GM21360 (cell line): Measurements from ENCODE around the gene COL23A1.
"Not testable (repeated sequence)": the region's sequence is repeated elsewhere in the genome, so short reads cannot be mapped to it uniquely, and the experiment has no call there.

Source experiments
- ATAC-seq: cut with Tn5 transposase; IDR thresholded peaks from one replicate; pipeline ENCODE4 v1.9.1; 2021; ENCODE audit warnings: mild to moderate bottlenecking, moderate library complexity; ENCODE audit not compliant: unreplicated experiment

The COL23A1 gene

GRCh38 chr5:178511172-178511571 is 79.0 kb downstream of the COL23A1 start:
- no peak for ATAC-seq

DNA sequence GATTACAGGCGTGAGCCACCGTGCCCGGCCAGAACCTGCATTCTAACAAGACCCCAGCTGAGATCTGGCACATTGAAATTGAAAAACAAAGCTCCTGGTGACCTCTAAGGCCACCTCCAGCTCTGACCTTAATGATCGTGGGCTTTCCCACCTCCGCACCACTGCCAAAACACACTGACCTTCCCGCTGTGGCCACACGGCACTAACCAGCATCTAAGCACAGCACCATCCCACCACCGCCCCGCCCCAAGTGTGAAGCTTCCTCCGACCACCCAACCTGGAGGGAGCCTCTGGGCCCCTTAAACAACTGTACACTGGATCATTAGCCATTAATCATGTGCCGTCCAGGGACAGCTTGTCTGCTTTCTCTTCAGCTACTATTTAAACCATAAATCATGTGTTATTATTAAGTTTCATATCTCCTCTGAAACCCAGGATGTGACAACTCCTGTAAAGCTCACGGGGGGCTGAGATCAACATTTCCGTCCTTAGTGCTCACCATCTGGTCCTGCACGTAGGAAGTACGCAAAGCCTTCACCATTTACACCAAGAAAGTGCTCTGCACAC is 80.6 kb downstream of the COL23A1 start:
- ATAC-seq = no peak

DNA sequence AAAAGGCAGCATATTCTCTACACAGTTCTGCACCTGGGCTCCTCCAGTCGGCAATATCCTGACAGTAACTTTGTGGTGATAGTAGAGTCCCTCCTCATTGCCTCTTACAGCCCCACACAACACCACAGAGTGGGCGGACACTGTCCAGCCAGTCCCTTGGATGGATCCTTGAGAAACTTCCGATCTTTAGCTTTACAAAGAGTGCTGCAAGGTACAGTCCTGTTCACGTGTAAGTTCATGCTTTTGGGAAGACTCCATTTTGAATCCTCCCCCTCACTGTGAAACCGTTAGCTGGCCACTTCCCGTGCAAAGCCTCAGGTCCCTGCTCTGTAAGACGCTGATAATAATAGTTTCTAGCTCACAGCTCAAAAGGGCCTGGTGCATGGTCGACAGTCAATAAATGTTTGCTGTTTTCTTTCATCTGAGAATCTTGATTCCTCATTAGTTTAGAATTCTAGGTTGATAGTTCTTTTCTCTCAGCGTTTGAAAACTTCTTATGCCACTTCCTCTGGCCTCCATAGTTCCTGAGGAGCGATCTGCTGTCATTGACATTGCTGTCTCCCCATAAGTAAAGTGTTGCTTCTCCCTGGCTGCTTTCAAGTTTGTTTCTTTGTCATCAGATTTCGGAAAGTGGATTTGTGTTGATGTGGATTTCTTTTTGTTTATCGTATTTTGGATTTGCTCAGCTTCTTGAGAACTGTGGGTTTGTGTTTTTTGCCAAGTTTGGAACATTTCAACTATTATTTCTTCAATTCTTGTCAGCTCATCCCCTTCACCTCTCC is 82.9 kb downstream of the COL23A1 start:
- ATAC-seq = no peak

DNA sequence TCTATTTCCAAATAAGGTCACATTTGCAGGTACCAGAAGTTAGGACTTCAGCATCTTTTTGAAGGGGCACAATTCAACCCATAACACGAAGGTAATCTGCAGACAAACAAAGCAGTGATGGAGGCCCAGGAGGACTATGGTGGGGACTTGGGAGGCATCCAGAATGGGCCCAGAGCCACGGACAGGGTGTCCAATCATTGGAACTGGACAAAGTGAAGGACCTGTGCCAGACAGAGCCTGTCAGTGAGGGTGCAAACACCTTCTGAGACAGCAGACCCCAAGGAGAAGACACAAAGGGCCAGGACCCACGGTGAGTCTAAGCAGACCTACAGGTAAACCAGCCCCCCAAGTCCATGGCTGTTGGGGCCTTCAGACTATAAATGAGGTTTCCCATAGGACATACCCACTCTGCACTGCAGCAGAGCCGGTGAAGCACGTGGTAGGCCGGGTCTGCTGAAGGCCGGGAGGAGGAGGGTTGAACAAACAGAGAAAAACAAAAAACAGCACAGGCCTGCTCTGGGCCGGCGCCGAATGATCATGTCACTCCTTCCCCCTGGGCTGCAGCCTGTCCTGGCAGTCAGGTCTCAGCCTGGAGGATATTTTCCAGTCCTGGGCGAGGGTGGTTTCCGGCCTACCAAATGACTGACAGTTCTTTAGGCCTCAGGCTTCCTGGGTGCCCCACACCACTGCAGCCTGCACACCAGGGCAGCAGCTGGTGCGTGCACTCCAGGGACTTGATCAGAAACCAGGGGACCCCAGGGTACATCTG is 84.4 kb downstream of the COL23A1 start:
- no peak for ATAC-seq

DNA sequence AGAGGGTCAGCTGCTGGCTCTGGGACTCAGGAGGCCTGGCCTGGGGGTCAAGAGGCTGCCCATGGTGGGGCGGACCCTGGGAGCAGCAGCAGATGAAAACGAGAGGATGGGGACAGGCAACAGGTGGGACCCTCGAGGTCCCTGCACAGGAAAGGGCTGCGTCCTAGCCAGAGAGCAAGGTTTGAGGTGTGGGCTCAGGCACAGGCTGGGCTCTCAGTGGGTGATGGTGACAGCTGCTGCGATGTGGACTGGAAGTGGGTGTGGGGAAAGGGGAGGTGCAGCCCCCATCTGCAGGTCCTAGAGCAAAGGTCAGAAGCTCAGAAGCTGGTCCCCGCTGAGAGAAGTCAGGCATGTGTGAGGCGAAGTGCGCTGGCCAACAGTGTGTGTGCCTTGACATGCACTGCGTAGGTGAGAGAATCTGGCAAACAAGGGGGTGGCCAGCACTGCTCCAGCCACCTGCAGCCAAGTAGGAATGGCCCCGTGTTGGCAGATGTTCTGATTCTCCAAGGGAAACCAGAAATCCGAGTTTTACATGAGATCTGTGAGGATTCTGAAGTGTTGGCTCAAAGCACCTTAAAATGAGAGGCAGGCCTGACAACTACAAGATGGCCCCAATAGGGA is 85.7 kb downstream of the COL23A1 start:
- no peak for ATAC-seq

GRCh38 chr5:178502401-178503100 is 87.6 kb downstream of the COL23A1 start:
- no peak for ATAC-seq

DNA sequence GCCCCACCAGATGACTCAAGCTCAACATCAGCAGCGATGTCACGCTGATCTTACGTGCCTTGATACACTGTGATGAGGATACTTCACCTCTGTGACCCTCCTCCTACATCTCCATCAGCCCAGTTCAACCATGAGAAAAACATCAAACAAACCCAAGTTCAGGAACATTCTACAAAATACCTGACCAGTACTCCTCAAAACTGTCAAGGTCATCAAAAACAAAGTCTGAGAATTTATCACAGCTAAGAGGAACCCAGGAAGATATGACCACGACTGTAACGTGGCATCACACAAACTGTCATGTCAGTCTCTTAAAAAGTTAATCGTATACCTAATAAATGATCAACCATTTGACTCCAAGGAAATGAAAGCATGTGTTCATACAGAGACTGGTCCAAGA is 90.8 kb downstream of the COL23A1 start:
- ATAC-seq = no peak

- no peak for ATAC-seq
These were observed 93.6 kb downstream of the COL23A1 start for GRCh38 chr5:178496642-178497041.

GRCh38 chr5:178496214-178496613 is 94.0 kb downstream of the COL23A1 start:
- no peak for ATAC-seq

DNA sequence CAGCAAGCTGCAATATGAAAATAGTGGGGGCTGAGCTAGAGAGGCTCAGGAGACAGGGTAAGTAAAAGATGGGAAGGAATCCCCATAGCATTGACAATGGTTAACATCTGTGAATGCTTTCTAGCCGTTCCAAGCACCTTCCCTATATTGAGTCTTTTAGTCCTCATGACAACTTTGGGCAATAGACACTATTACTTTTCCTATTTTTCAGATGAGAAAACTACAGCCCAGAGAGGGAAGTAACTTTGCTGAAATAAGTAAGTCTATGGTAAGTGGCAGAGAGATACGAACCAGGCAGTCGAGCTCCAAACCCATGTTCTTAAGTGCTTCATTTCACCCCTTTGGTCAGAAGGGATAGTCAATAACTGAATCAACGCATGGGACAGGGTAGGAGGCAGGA is 94.5 kb downstream of the COL23A1 start:
- no peak for ATAC-seq

- no peak for ATAC-seq
These were observed 97.9 kb downstream of the COL23A1 start for GRCh38 chr5:178492278-178492677.

DNA sequence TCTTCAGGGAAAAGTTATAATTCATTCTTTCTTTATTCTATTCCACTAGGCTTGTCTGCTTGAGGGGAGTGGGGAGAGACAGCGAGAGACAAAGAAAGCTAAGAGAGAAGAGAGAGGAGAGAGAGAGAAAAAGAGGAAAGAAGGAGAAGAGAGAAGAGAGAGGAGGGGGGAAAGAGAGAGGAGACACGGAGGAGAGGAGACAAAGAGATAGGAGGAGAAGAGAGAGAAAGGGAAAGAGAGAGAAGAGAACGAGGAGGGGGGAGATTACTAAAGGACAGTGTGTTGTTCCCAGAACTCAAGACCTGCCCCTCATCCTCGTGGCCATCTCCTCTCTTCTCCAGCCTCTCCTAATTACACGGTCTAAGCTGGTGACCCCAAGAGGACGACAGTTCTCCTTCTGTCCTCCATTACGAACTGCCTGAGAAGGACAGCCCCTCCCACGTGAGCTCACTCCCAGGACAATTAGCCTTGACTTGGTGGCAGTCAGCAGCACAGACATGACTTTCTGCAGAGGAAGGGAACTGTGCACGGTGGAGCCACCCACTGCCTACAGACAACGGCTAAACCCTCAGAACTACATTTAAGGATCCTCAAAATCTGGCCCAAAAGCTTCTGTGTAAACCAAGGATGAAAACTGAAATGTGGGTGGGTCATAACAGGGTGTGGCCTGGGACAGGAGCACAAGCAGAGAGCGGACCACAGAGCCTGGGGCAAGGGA is 99.1 kb downstream of the COL23A1 start:
- ATAC-seq = no peak

- ATAC-seq = no peak
These were observed 100.8 kb downstream of the COL23A1 start for GRCh38 chr5:178489271-178489976.

DNA sequence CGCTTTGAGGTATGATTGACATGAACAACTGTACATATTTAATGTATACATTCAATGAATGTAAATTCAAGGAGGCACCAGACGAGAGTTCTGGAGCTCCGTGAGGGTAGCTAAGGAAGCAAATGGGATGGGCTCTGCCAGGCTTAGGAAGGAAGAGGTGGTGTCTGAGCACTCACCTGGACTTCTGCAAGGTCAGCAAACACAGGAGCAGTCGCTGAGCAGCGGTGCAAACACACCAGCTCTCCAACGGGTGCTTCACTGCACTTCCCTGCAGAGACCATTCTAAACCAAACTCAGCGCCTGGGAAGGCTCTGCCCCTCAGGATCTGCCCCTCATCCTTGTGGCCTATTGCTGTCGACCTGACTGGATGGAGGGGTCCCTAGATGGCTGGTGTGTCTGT is 101.5 kb downstream of the COL23A1 start:
- no peak for ATAC-seq

GRCh38 chr5:178487911-178488600 is 102.1 kb downstream of the COL23A1 start:
- no peak for ATAC-seq

DNA sequence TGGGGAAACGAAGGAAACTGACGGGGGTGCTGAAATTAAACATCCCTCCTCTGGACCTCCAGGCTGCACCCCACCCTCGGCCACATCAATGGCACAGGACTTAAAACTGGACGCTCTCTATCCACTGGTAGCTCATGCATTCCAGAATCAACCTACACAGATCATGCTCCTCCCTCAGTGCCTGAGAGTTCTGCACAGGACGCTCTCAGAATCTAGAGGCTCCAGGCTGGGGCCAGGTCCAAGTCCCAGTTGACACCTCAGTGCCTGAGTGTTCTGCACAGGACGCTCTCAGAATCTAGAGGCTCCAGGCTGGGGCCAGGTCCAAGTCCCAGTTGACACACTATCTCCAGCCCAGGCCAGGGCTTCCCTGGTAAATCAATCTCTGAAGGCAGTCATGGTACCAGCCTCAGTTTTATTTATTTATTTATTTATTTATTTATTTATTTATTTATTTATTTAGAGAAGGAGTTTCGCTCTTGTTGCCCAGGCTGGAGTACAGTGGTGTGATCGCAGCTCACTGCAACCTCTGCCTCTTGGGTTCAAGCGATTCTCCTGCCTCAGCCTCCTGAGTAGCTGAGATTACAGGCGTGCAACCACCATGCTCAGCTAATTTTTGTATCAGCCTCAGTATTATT is 103.2 kb downstream of the COL23A1 start:
- not testable (repeated sequence) for ATAC-seq

DNA sequence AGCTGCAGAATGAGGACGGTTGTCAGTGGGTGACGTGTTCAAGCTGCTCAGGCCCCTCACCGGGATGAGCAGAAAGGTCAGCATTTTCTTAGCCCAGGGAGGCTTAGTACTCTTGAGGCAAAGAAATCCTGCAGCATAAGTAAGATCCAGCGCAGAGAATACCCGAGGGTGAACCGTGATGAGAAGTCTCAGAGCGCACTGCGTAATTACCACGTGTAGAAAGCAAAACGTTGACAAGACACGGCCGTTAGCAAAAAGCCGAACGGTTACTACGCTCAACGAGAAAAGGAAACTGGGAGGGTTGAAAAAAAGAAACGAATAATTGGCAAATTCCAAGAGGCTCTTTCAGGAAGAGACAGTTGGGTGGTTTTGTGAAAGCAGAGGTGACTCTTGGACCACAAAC is 104.0 kb downstream of the COL23A1 start:
- ATAC-seq = no peak

DNA sequence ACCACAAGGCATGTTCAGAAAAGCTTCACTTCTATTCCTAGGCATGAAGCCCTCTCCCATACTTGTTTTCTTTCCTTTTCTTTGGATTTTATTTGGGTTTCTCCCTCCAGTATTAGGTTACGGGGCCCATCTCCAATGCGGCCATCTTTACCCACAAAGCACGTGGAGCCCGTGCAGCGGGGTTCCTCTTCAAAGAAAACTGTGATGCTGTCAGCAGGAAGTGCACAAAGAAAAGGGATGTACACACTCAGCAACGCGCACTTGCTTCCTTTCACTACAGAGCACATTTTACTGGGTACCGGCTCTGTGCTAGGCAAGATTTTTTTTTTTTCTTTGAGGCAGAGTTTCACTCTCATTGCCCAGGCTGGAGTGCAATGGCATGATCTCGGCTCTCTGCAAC is 106.6 kb downstream of the COL23A1 start:
- no peak for ATAC-seq

DNA sequence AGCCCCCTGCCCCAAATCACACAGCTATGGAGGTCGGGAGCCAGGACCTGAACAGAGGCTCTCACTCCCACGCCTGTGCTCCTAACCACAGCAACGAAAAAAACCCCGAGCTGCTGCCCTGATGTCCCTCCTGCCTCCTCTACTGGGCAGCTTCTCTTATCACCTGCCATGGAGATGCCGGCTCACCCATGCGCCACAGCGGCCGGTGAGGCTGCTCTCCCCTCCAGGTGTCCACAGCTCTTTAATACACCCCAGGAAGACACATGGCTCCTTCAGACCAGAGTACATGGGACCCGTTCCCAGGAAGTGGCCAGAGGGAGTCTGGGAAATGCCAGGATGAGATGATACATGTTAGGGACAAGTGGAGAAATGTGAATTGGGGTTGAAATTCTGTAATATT is 110.9 kb downstream of the COL23A1 start:
- ATAC-seq = no peak
